SU-DHL-6 (cell line): Measurements from ENCODE around the gene MND1.

Source experiments
- H2AFZ ChIP-seq: fragments of 200-600 bp; sonication (generic); 2 replicates; pipeline ENCODE4 v1.6.1; 2014; ENCODE audit warnings: low read depth, mild to moderate bottlenecking, moderate library complexity, mixed read lengths, antibody characterized with exemption, low read length; ENCODE audit not compliant: severe bottlenecking
- H3F3A ChIP-seq: fragments of 200-600 bp; shearing (Covaris generic); 2 replicates; pipeline ENCODE4 v1.6.0; 2016; ENCODE audit warnings: antibody characterized with exemption, mild to moderate bottlenecking; ENCODE audit not compliant: insufficient read depth
- H3K27ac ChIP-seq: fragments of 200-600 bp; sonication (generic); 2 replicates; pipeline ENCODE4 v1.5.1; 2016; ENCODE audit warnings: low read depth, mild to moderate bottlenecking, low read length, moderate library complexity, mixed read lengths
- H3K27me3 ChIP-seq: fragments of 200-600 bp; sonication (generic), shearing (Covaris generic); 2 replicates; pipeline ENCODE4 v1.6.0; 2014; ENCODE audit warnings: mild to moderate bottlenecking, low read length
- H3K36me3 ChIP-seq: fragments of 200-600 bp; sonication (generic); 2 replicates; pipeline ENCODE4 v1.6.1; 2014; ENCODE audit warnings: mild to moderate bottlenecking, low read length, mixed read lengths
- H3K4me2 ChIP-seq: fragments of 300-600, 200-600 bp; shearing (Covaris generic), sonication (generic); 2 replicates; pipeline ENCODE4 v1.6.0; 2014; ENCODE audit warnings: low read length, low read depth, mild to moderate bottlenecking; ENCODE audit not compliant: poor library complexity, severe bottlenecking
- H3K4me3 ChIP-seq: fragments of 200-600 bp; sonication (generic); 2 replicates; pipeline ENCODE4 v1.5.1; 2014; ENCODE audit warnings: antibody characterized with exemption, low read length, mild to moderate bottlenecking, mixed read lengths; ENCODE audit not compliant: insufficient read depth, poor library complexity, severe bottlenecking
- H3K79me2 ChIP-seq: fragments of 200-600 bp; sonication (generic); 2 replicates; pipeline ENCODE4 v1.6.1; 2014; ENCODE audit warnings: mild to moderate bottlenecking, low read length, moderate library complexity; ENCODE audit not compliant: insufficient read depth
- H3K9ac ChIP-seq: fragments of 200-600 bp; sonication (generic); 2 replicates; pipeline ENCODE4 v1.7.0; 2014; ENCODE audit warnings: mild to moderate bottlenecking, low read length
- H3K9me2 ChIP-seq: fragments of 200-600 bp; sonication (generic); replicated peaks from 2 replicates; pipeline ENCODE4 v1.6.1; 2014; ENCODE audit warnings: low read length; ENCODE audit not compliant: insufficient read depth
- H3K9me3 ChIP-seq: fragments of 200-600 bp; sonication (generic); 2 replicates; pipeline ENCODE4 v1.6.1; 2014; ENCODE audit warnings: low read length, mixed read lengths; ENCODE audit not compliant: insufficient read depth
- H4K20me1 ChIP-seq: fragments of 200-600 bp; sonication (generic); 2 replicates; pipeline ENCODE4 v1.6.1; 2014; ENCODE audit warnings: low read depth, mild to moderate bottlenecking, antibody characterized with exemption, low read length, moderate library complexity, mixed read lengths
- CTCF ChIP-seq: fragments of 200-600 bp; sonication (generic); IDR thresholded peaks from one replicate; pipeline ENCODE4 v1.5.1; 2017; ENCODE audit warnings: antibody characterized with exemption, mild to moderate bottlenecking, low read length, moderate library complexity; ENCODE audit not compliant: insufficient read depth, poor library complexity, severe bottlenecking
- EZH2phosphoT487 ChIP-seq: fragments of 200-600 bp; sonication (generic), shearing (Covaris generic); conservative IDR thresholded peaks from 2 replicates; pipeline ENCODE4 v1.6.1; 2018; ENCODE audit warnings: mild to moderate bottlenecking, antibody characterized with exemption, low read length, moderate library complexity, mixed read lengths

MND1 gene

GRCh38 chr4:153407906-153408305, 63.4 kb downstream of the MND1 start:
- Histone ChIP-seq H3F3A (peaks cover 32% of the 10 kb centered on the region), H2AFZ (no peak overlapping the region), H3K4me2 (no peak overlapping the region), H3K27me3 (no peaks in the 10 kb centered on the region), H3K9me3 (no peaks in the 10 kb centered on the region), H3K4me3 (no peak overlapping the region), H3K27ac (no peak overlapping the region), H3K36me3 (peaks cover 30% of the 10 kb centered on the region; the same call in 1 of the 2 replicates), H3K9ac (no peak overlapping the region), H4K20me1 (no peaks in the 10 kb centered on the region), H3K9me2 (no peaks in the 10 kb centered on the region), H3K79me2 (no peaks in the 10 kb centered on the region)
- TF ChIP-seq CTCF (no peak), EZH2phosphoT487 (no peak)

GRCh38 chr4:153408932-153409331, 64.4 kb downstream of the MND1 start:
- H3K9ac ChIP-seq = no peak overlapping the region
- H3K27ac ChIP-seq = no peak overlapping the region
- H3K79me2 ChIP-seq = no peaks in the 10 kb centered on the region
- no peaks in the 10 kb centered on the region for H4K20me1 ChIP-seq
- H3K9me3 ChIP-seq = no peaks in the 10 kb centered on the region
- H2AFZ ChIP-seq = no peak overlapping the region
- H3K4me3 ChIP-seq = no peak overlapping the region
- no peaks in the 10 kb centered on the region for H3K9me2 ChIP-seq
- H3K36me3 ChIP-seq = peaks cover 30% of the 10 kb centered on the region; the same call in 1 of the 2 replicates
- no peak for TF ChIP-seq CTCF
- no peak for TF ChIP-seq EZH2phosphoT487
- H3K27me3 ChIP-seq = no peaks in the 10 kb centered on the region
- peaks cover 37% of the 10 kb centered on the region for H3F3A ChIP-seq
- no peak overlapping the region for H3K4me2 ChIP-seq

- Histone ChIP-seq H3K4me3 (no peak overlapping the region), H3K9ac (no peak overlapping the region), H2AFZ (no peak overlapping the region), H3K9me2 (no peaks in the 10 kb centered on the region), H3F3A (peaks cover 38% of the 10 kb centered on the region), H3K79me2 (no peaks in the 10 kb centered on the region), H3K4me2 (no peak overlapping the region), H3K27ac (peak overlapping the region; percentile 24; the same call in 1 of the 2 replicates), H3K27me3 (no peaks in the 10 kb centered on the region), H3K36me3 (peaks cover 30% of the 10 kb centered on the region; the same call in 1 of the 2 replicates), H4K20me1 (no peaks in the 10 kb centered on the region), H3K9me3 (no peaks in the 10 kb centered on the region)
- no peak for TF ChIP-seq EZH2phosphoT487
- no peak for TF ChIP-seq CTCF
These were observed 64.9 kb downstream of the MND1 start for GRCh38 chr4:153409412-153409811.
